MV-4-11 (cell line): Measurements from ENCODE around the gene PHOX2B.

Experiments used
- DNase-seq: peaks from one replicate; lab custom pipeline; 2025; lab: John Stamatoyannopoulos, UW

PHOX2B gene

GRCh38 chr4:41748571-41749475 is at the start of gene PHOX2B:
Gene PHOX2B, minus strand, starts transcription at chr4:41748725. Its CDS starts 115 bp downstream, at chr4:41748610.
- DNase-seq: no peak

DNA sequence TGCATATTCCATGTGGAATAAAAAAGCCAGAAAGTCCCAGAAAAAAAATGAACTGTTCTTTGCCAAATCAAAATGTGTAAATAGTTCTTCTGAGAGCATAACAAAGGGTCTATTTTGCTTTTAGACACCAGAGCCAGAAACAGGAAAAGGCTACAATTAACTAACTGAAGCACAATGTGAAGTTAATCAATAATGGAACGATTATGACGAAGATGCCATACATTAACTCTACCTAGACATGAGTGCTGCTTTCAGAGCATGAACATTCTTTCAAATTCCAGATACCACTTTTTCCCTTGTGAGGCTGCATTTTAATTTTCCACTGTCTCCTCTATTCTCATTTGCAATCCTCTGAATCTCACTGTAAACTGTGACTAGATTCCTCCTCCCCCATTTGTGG is 48.7 kb upstream of the PHOX2B start:
- no peak for DNase-seq

- DNase-seq: no peak
Measured at GRCh38 chr4:41796545-41797210, 48.2 kb upstream of the PHOX2B start.

DNA sequence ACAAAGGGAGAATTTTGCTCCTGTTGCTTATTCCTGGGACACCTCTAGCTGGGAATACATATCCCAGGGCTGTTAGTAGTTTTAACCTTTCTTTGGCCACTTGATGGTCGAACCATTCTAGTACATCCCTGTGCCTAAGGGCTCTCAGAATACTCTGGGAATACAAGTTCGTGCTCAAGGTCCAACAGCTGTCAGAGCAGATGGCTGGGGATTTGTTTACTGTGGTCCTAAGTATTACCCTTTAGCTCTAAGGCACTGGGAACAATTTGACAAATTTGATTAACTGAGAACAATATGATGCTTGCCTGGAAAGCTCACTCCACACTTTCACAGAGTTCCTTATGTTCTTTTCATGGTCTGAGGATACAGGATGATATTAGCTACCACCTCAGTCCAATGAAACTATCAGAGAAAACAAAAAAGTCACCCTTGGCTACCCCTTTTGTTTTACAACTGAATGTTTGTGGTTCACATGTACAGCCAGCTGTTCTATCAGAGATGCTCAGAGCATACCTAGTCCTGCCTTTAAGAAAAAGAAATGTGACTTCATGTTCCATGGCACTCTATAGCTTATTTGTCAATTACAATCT is 47.4 kb upstream of the PHOX2B start:
- no peak for DNase-seq

GRCh38 chr4:41792166-41792565 is 43.6 kb upstream of the PHOX2B start:
- DNase-seq: no peak

DNA sequence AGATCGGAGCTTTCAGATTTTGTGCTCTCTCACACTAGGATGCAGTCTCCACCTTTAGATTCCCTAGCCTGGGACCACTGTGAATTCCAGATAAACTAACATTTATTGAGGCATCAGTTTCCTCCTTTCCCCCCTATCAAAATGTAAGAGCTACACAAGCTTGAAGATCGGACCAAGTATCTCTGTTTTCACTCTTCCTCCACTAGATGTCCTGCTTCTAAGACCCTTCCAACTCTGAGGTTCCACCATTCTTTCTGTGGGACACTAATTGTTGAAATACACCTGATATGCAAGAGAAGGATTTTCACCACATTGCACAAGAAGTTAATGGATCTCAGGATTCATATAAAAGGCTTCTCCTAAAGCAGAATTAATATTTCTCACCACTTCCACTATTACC is 43.0 kb upstream of the PHOX2B start:
- DNase-seq: no peak

GRCh38 chr4:41787931-41788330 is 39.4 kb upstream of the PHOX2B start:
- DNase-seq: no peak

- DNase-seq: no peak
Measured at GRCh38 chr4:41785665-41786064, 37.1 kb upstream of the PHOX2B start.

GRCh38 chr4:41784191-41784979 is 35.9 kb upstream of the PHOX2B start:
- DNase-seq: no peak

- DNase-seq: no peak
Measured at GRCh38 chr4:41776466-41776865, 27.9 kb upstream of the PHOX2B start.

GRCh38 chr4:41763729-41764128 is 15.2 kb upstream of the PHOX2B start:
- DNase-seq: no peak

GRCh38 chr4:41758884-41759283 is 10.4 kb upstream of the PHOX2B start:
- DNase-seq: no peak

- no peak for DNase-seq
Measured at GRCh38 chr4:41757521-41758156, 9.1 kb upstream of the PHOX2B start.

DNA sequence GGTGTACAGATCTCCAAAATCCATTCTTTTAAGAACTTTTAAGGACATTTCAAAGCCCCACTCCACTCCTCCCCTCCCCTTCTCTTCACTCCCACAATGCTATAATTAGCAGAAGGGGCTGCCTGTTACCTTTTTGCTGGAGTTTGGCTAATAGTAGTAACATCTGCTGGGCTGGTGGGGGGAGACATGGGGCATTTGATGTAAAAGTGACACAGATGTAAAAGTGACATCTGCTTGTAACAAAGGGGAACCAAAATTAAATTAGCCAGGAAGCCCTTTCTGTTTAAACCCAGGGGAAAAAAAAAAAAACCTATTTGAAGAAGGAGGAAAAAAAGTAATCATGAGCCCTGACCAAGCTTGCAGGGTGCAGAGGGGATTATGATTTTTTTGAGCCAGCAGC is 5.4 kb upstream of the PHOX2B start:
- DNase-seq: no peak

DNA sequence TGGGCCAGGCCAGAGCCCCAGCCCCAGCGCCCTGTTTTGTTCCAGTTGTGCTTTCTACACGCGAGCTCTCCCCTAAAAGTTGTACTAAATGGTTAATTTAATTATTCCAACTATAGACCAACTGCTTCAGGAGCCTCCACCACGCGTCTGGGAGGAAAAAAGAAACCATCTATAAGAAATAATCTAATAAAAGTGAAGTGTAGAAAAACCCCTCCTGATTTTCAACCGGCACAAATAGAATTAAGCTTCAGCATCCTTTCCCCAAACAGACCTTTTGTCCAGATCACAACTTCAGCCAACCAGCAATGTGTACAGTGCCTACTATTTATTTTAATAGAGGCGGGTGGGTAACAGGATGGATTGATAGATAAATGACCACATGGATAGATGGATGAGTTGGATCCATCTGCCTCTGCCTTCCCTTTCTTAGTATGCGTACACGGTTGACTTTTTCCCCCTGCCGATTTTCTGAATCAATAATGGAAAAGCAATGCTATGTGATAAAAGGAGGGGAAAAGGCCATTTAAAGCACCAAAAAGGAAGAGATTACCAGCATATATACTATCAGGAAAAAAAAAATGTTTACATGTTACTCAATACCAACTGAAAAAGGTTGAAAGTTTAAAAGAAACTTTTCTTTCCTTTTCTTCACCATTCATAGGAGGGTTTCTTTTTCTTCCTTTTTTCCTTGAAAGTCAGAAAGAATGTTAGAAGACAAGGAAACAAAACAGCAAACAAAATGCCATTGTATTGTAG is 3.7 kb upstream of the PHOX2B start:
- DNase-seq: no peak

- no peak for DNase-seq
Measured at GRCh38 chr4:41751449-41752061, 3.0 kb upstream of the PHOX2B start.

- no peak for DNase-seq
Measured at GRCh38 chr4:41750626-41751448, 2.3 kb upstream of the PHOX2B start.

- no peak for DNase-seq
Measured at GRCh38 chr4:41750121-41750625, 1.6 kb upstream of the PHOX2B start.

DNA sequence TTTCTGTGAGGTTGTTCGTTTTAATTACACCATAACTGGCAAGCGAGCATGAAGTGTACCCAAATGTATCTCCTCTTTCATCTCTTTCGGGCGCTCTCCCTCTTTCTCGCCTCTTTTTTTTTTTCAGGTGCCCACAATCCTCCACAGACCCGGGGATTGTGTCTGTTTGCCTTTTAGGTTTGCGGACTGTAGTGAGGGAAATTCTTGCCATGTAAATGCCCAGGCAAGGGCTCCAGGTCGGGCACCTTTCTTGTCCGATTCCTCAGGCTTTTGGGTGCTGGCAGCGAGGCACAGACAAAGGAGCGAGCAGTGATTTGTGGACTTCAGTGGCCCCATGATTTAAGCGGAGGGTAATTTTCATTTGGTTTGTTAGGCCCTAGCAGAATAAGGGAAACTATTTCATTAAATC is 1.1 kb upstream of the PHOX2B start:
- no peak for DNase-seq
